Fibroblast of lung (primary cell): ENCODE results near the gene KASH5. TPM values are rescaled to one million over a fixed set of nuclear protein-coding genes. Genes with fewer than 3 reads are reported as not detected.

Source experiments
- DNase-seq, 2 donors: peaks; one replicate each; pipeline versions ENCODE4 v3.0.0 to v3.0.0-alpha.2; 2010; ENCODE audit warnings: low read depth in 2 of 2
- H2AFZ ChIP-seq: 2 replicates; pipeline ENCODE4 v1.5.1; 2012; ENCODE audit warnings: low read length, control low read depth, inconsistent platforms
- H3K27ac ChIP-seq: 2 replicates; pipeline ENCODE4 v1.5.1; 2011; ENCODE audit warnings: low read length, control low read depth; ENCODE audit not compliant: insufficient read depth
- H3K27me3 ChIP-seq: 2 replicates; pipeline ENCODE4 v1.5.1; 2011; ENCODE audit warnings: mild to moderate bottlenecking, low read length; ENCODE audit not compliant: control insufficient read depth, insufficient read depth
- H3K36me3 ChIP-seq: 2 replicates; pipeline ENCODE4 v1.5.1; 2011; ENCODE audit warnings: low read length; ENCODE audit not compliant: control insufficient read depth, insufficient read depth
- H3K4me1 ChIP-seq: 2 replicates; pipeline ENCODE4 v1.5.1; 2011; ENCODE audit warnings: low read length; ENCODE audit not compliant: control insufficient read depth, insufficient read depth; ENCODE audit errors: extremely low read depth
- H3K4me2 ChIP-seq: 2 replicates; pipeline ENCODE4 v1.5.1; 2011; ENCODE audit warnings: low read length, control low read depth; ENCODE audit not compliant: insufficient read depth; ENCODE audit errors: extremely low read depth
- H3K4me3 ChIP-seq, 4 experiments: fragments of 200-600 bp in 1 of 4; sonication (generic) in 1 of 4; replicated peaks in 1 of 4; 2 replicates each; pipeline ENCODE4 v1.5.1; 2011 to 2016; ENCODE audit warnings: low read length in 4 of 4, low read depth in 3 of 4, mild to moderate bottlenecking in 3 of 4, control low read depth in 2 of 4, inconsistent platforms in 1 of 4, mixed read lengths in 1 of 4; ENCODE audit not compliant: insufficient read depth in 1 of 4; ENCODE audit errors: control extremely low read depth in 1 of 4
- H3K79me2 ChIP-seq: 2 replicates; pipeline ENCODE4 v1.5.1; 2012; ENCODE audit warnings: mild to moderate bottlenecking, low read length, inconsistent platforms; ENCODE audit not compliant: control insufficient read depth, insufficient read depth
- H3K9ac ChIP-seq: 2 replicates; pipeline ENCODE4 v1.5.1; 2011; ENCODE audit warnings: mild to moderate bottlenecking, low read length, control low read depth; ENCODE audit not compliant: insufficient read depth
- H3K9me3 ChIP-seq: 2 replicates; pipeline ENCODE4 v1.5.1; 2012; ENCODE audit warnings: low read depth, low read length; ENCODE audit not compliant: control insufficient read depth, insufficient read depth
- H4K20me1 ChIP-seq: 2 replicates; pipeline ENCODE4 v1.5.1; 2011; ENCODE audit warnings: low read length; ENCODE audit not compliant: control insufficient read depth, insufficient read depth; ENCODE audit errors: extremely low read depth
- EZH2 ChIP-seq: IDR thresholded peaks from 2 replicates; pipeline ENCODE4 v1.5.1; 2012; ENCODE audit warnings: low read length, control low read depth, mild to moderate bottlenecking; ENCODE audit errors: missing control alignments
- polyA plus RNA-seq, 2 donors: library from polyadenylated mRNA; depleted of rRNA in 1 of 2; stranded (reverse) in 1 of 2; unstranded in 1 of 2; fragments of >200 nt; gene quantifications; 2 replicates each; pipeline ENCODE4 v1.2.1, GENCODE V29; 2011 to 2012; ENCODE audit warnings: missing spikeins in 1 of 2
- total RNA-seq: library from RNA; depleted of rRNA; stranded (reverse); fragments of >200 nt; gene quantifications from 2 replicates; pipeline ENCODE4 v1.2.1, GENCODE V29; 2014
- TF ChIP-seq, protein P1 (sequence below), 2 donors: IDR thresholded peaks in 1 of 2; conservative IDR thresholded peaks in 1 of 2; 1 replicate in 1 of 2; 2 replicates in 1 of 2; pipeline ENCODE4 v1.5.1; 2011 to 2012; ENCODE audit warnings: low read length in 2 of 2, control low read depth in 1 of 2, inconsistent platforms in 1 of 2, low read depth in 1 of 2, mild to moderate bottlenecking in 1 of 2

KASH5 gene
- total and polyA plus RNA-seq, 2 donors (not counting 1 experiment from before 2014, with no cell fraction given), result not detected

DNA sequence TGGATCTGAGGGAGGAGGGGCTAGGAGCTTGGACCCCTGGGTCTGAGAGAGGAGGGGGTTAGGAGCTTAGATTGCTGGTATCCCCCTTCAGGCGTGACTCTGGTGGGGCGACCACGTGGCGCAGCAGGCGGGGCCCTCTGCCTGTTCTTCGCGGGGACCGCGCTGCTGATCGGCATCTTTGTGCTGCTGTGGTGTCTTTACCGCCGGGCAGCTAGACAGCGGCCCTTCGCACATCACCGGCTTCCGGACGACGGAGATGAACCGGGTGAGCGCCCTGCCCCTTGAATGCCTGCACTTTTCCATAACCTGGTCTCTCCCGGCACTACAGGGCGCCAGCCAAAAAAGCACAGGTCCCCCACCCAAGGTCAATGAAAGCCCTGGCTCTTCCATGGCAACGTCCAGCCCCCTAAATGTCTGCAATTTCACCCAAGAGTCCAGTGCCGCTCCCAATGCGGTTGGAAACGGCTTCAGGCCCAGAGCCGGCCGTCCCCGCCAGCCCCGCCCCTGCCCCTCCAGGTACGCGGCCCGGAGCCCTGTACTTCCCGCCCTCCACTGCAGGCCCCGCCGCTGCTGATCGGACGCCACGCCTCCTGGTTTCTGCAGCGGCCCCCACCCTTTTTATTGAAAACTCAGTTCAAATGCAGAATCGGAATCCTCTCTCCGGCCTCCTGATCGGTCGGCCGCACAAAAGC is 40.0 kb downstream of the KASH5 start:
- H3K27me3 ChIP-seq, result peaks cover 82% of the 10 kb centered on the region
- H3K4me1 ChIP-seq, result no peaks in the 10 kb centered on the region
- H3K27ac ChIP-seq, result no peak overlapping the region
- H3K79me2 ChIP-seq, result no peaks in the 10 kb centered on the region
- no peak for DNase-seq
- H4K20me1 ChIP-seq, result no peaks in the 10 kb centered on the region
- H3K36me3 ChIP-seq, result no peaks in the 10 kb centered on the region
- no peaks in the 10 kb centered on the region for H3K9me3 ChIP-seq
- H3K4me2 ChIP-seq, result no peak overlapping the region
- H2AFZ ChIP-seq, result no peak overlapping the region
- no peak overlapping the region for H3K9ac ChIP-seq
- TF ChIP-seq, protein P1, sequence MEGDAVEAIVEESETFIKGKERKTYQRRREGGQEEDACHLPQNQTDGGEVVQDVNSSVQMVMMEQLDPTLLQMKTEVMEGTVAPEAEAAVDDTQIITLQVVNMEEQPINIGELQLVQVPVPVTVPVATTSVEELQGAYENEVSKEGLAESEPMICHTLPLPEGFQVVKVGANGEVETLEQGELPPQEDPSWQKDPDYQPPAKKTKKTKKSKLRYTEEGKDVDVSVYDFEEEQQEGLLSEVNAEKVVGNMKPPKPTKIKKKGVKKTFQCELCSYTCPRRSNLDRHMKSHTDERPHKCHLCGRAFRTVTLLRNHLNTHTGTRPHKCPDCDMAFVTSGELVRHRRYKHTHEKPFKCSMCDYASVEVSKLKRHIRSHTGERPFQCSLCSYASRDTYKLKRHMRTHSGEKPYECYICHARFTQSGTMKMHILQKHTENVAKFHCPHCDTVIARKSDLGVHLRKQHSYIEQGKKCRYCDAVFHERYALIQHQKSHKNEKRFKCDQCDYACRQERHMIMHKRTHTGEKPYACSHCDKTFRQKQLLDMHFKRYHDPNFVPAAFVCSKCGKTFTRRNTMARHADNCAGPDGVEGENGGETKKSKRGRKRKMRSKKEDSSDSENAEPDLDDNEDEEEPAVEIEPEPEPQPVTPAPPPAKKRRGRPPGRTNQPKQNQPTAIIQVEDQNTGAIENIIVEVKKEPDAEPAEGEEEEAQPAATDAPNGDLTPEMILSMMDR (conservative IDR thresholded peaks at IDR 0.05 in 1 of 2, IDR thresholded peaks at IDR 0.05 in 1 of 2; ENCODE audit: low read depth in 1 of 2, low read length in 2 of 2), result no peak
- peak; percentile 96 for TF ChIP-seq EZH2
- H3K4me3 ChIP-seq, result no peak overlapping the region

GRCh38 chr19:49428547-49429451 is 40.8 kb downstream of the KASH5 start:
- Histone ChIP-seq H3K36me3 (no peaks in the 10 kb centered on the region), H2AFZ (no peak overlapping the region), H4K20me1 (no peaks in the 10 kb centered on the region), H3K4me2 (no peak overlapping the region), H3K9me3 (no peaks in the 10 kb centered on the region), H3K4me3 (no peak overlapping the region), H3K27ac (no peak overlapping the region), H3K79me2 (no peaks in the 10 kb centered on the region), H3K4me1 (no peaks in the 10 kb centered on the region), H3K9ac (no peak overlapping the region), H3K27me3 (peaks cover 82% of the 10 kb centered on the region)
- TF ChIP-seq EZH2, result no peak
- TF ChIP-seq, protein P1 (conservative IDR thresholded peaks at IDR 0.05 in 1 of 2, IDR thresholded peaks at IDR 0.05 in 1 of 2; ENCODE audit: low read depth in 1 of 2, low read length in 2 of 2), result no peak
- DNase-seq, result no peak

- no peaks in the 10 kb centered on the region for H3K79me2 ChIP-seq
- DNase-seq, result no peak
- no peaks in the 10 kb centered on the region for H4K20me1 ChIP-seq
- peaks cover 81% of the 10 kb centered on the region for H3K27me3 ChIP-seq
- no peak overlapping the region for H3K4me3 ChIP-seq
- TF ChIP-seq, protein P1 (conservative IDR thresholded peaks at IDR 0.05 in 1 of 2, IDR thresholded peaks at IDR 0.05 in 1 of 2; ENCODE audit: low read depth in 1 of 2, low read length in 2 of 2), result no peak
- no peak for TF ChIP-seq EZH2
- H3K4me2 ChIP-seq, result no peak overlapping the region
- no peak overlapping the region for H2AFZ ChIP-seq
- no peak overlapping the region for H3K27ac ChIP-seq
- no peaks in the 10 kb centered on the region for H3K36me3 ChIP-seq
- no peaks in the 10 kb centered on the region for H3K9me3 ChIP-seq
- no peaks in the 10 kb centered on the region for H3K4me1 ChIP-seq
- no peak overlapping the region for H3K9ac ChIP-seq
These were observed 42.2 kb downstream of the KASH5 start for GRCh38 chr19:49430172-49430677.
